ENCODE data around the gene HBA2.
"Not testable (repeated sequence)": the region's sequence is repeated elsewhere in the genome, so short reads cannot be mapped to it uniquely, and the experiment has no call there.

GRCh38 chr16:176006-176405 lies 3.3 kb downstream of the HBA2 start:
- TF ChIP-seq CTCF (IDR thresholded peaks at IDR 0.05); POLR2A (IDR thresholded peaks at IDR 0.05); POLR2AphosphoS5 (IDR thresholded peaks at IDR 0.05); EP300 (IDR thresholded peaks at IDR 0.05; ENCODE audit: low read depth): not testable (repeated sequence)

Measured in transverse colon (tissue), 4 donors.